ENCODE data around the gene NEURL1.
"Not testable (repeated sequence)": the region's sequence is repeated elsewhere in the genome, so short reads cannot be mapped to it uniquely, and the experiment has no call there.

NEURL1 gene

GRCh38 chr10:103497161-103497915 is 3.8 kb downstream of the NEURL1 start:
- DNase-seq = no peak

GRCh38 chr10:103498936-103499638 is 5.6 kb downstream of the NEURL1 start:
- DNase-seq = no peak

GRCh38 chr10:103499881-103500280 is 6.4 kb downstream of the NEURL1 start:
- no peak for DNase-seq

DNA sequence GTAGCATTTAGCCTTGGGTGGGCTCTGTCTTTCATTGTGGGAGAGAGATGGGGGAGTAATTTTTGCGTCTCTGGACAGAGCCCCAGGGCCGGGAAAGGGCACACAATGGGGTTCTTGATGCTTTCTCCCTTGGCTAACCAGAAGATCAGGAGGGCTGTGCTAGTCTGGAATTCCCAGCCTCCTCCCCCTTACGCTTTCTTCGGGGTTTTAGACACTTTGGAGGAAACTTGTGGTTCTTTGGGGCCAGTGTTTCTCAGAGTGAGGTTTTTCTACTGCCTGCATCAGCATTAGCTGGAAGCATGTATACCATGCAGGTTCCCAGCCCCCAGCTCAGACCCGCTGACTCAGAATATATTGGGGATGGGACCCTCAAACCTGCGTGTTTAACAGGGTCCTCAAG is 7.0 kb downstream of the NEURL1 start:
- DNase-seq = no peak

- no peak for DNase-seq
These were observed 7.7 kb downstream of the NEURL1 start for GRCh38 chr10:103501186-103501585.

GRCh38 chr10:103502849-103503660 is 9.6 kb downstream of the NEURL1 start:
- no peak for DNase-seq

DNA sequence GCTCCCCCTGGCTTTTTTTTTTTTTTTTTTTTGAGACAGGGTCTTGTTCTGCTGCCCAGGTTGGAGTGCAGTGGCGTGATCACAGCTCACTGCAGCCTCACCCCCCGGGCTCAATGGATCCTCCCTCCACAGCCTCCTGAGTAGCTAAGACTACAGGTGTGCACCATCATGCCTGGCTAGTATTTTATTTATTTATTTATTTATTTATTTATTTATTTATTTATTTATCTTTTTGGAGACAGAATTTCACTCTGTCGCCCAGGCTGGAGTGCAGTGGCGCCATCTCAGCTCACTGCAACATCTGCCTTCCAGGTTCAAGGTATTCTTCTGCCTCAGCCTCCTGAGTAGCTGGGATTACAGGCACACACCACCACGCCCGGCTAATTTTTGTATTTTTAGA is 10.3 kb downstream of the NEURL1 start:
- not testable (repeated sequence) for DNase-seq

GRCh38 chr10:103504181-103504783 is 10.8 kb downstream of the NEURL1 start:
- peak; percentile 72 for DNase-seq

DNA sequence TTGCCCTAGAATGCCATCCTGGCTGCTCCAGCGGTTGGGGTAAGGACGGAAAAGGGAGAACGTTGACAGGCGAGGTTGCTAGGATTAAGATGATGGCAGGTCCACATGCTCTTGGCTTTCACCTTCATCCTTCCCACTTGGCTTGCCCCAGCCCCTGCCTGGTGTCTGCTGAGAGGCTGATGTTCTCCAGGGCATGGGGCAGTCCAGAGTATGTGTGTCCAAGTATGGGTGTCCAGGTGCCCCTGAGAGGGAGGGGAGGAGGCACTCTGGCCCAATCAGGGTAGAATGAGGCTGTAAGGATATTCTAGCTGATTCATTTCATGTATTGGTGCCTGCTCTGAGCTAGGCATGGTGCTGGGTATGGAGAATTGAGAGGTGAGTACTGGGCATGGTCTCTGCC is 12.6 kb downstream of the NEURL1 start:
- no peak for DNase-seq

GRCh38 chr10:103507235-103508191 is 14.0 kb downstream of the NEURL1 start:
- no peak for DNase-seq

- DNase-seq = no peak
These were observed 16.7 kb downstream of the NEURL1 start for GRCh38 chr10:103510046-103510685.

GRCh38 chr10:103510791-103511752 is 17.6 kb downstream of the NEURL1 start:
- DNase-seq = no peak

GRCh38 chr10:103512166-103512565 is 18.7 kb downstream of the NEURL1 start:
- no peak for DNase-seq

GRCh38 chr10:103512591-103513379 is 19.3 kb downstream of the NEURL1 start:
- DNase-seq = no peak

DNA sequence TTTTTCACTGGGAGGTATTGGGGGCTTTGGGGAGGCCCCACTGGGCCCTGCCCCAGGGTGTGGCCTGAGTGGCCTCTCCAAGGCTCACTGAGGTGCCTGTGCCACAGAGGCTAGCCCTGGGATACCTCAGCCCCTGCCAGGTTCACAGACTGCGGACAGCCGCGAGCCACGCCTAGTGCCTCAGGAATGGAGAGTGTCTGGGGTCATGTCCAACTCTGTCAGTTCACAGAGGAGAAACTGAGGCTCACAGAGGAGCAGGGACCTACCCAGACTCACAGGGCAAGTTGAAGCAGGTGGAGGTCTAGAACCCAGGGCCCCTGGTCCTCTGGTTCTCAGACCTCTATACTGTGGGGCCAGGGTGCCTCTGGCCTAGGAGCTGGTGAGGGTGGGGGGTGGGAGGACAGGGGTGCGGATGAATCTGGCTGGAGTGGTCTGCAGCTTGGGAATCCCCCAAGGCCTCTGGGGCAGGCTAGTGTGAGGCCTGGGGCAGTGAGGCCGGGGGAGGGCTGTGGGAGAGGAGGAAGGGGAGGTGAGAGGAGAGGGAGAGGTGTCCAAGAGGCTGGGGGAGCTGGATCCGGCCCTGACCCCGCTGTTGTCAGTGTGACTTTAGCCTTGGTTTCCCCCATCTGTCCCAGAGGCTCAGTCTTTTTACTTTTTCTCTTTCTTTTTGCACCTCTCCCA is 20.0 kb downstream of the NEURL1 start:
- DNase-seq = no peak

DNA sequence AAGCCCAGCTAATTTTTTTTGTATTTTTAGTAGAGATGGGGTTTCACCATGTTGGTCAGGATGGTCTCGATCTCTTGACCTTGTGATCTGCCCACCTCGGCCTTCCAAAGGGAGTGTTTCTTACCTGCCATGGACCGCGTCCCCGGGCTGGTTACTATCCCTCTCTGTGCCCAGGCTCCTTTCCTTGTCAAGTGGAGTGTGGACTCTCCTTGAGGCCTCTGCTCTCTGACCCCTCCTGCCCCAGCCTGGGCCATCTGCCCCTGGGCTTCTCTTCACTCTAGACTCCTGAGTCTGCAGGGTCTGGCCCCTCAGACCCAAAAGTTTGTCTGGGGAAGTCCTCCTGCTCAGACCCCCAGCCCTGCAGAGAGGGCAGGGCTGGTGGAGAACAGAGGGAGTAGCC is 20.7 kb downstream of the NEURL1 start:
- DNase-seq = no peak

- no peak for DNase-seq
These were observed 24.0 kb downstream of the NEURL1 start for GRCh38 chr10:103517234-103518085.

- no peak for DNase-seq
These were observed 26.3 kb downstream of the NEURL1 start for GRCh38 chr10:103519798-103520197.
